Dedifferentiated amniotic fluid mesenchymal stem cell (primary cell): Measurements from ENCODE around the gene HERC3.

Source experiments
- DNase-seq: peaks from one replicate; pipeline ENCODE4 v3.0.0-alpha.2; 2016; ENCODE audit errors: extremely low spot score

The HERC3 gene

DNA sequence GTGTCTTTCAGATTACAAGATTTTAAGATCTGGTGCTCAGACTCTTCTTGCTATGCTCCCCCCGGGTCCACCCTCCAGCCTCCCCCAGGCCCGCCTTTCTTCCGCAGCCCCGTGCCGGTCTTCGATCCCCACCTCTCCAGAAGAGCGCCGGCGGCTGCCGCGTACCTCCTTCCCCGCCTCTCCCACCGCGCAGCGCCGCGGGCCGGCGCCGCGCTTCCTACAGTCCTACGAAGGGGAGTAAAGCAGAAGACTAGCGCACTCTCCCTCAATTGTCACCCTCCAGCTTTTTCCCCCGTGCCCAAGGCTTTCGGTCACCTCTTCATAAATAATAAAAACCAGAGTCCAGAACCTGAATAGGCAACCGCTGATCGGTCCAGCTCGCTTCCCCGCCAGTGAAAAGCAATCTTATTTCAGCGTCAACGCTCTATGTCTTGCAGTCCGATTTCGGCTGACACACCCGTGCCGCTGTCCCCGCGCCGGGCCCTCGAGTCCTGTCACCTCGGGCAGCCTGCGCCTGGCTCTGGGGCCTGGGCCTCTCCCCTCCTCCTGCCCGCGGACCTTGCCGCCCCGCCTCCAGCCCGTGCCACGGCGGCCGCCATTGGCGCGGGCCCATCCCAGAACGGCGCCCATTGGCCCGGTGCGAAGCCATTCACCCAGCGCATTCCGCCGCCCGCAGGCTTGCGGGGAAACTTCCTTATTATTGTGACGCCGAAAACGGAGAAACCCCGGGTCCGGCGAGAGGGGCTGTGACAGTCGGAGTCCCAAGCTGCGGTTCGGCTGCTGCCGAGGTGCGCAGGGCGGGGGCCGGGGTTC is at the start of gene HERC3:
Gene HERC3, plus strand, starts transcription at position 694 of the 813 bp plus-strand sequence. CDS start 13,344 bp downstream, outside the sequence.
- peak; percentile 79 for DNase-seq

DNA sequence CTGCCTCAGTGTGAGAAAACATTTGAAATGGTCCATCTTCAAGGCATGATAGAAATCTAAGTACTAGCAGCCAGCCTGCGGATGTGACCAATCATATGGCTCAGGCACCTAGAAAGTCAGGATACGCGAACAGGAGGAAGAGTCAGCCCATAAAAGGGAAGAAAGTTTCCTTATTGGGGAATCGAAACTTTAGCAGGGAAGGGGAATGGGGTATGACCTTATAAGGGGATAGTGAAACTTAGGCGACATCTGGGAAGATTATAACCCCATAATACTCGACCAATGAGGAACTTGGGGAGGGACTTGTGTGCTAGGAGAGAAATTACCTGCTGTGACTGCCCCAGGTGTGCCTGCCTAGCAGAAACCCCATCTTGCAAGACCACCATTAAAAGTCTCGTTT is 42.5 kb upstream of the HERC3 start:
- no peak for DNase-seq

DNA sequence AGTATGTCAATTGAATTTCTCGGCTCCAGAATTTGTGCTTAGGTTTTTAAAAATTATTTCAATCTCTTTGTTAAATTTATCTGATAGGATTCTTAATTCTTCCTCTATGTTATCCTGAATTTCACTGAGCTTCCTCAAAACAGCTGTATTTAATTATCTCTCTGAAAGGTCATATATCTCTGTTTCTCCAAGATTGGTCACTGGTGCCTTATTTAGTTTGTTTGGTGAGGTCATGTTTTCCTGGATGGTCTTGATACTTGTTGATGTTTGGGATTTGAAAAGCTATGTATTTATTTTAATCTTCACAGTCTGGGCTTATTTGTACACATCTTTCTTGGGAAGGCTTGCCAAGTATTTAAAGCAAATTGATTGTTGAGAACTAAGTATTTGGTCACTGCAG is 24.7 kb upstream of the HERC3 start:
- no peak for DNase-seq

DNA sequence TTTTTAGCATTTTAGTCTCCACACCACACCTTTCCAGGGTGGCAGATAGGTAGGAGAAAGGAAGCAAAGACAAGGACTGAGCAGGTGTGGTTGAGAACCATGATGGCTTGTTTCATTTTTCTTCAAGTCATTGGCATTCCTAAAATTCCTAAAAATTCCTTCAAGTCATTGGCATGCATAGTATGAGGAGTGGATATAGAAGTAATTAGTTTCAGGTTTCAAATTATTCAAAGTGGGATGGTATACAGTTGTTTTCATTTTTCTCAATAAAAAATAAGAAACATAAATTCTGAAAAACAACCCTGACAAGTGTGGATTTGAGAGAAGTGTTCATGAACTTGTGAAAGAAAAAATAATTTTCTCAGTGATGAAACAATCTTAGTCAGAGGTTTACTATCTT is 22.3 kb upstream of the HERC3 start:
- DNase-seq = peak; percentile 22

DNA sequence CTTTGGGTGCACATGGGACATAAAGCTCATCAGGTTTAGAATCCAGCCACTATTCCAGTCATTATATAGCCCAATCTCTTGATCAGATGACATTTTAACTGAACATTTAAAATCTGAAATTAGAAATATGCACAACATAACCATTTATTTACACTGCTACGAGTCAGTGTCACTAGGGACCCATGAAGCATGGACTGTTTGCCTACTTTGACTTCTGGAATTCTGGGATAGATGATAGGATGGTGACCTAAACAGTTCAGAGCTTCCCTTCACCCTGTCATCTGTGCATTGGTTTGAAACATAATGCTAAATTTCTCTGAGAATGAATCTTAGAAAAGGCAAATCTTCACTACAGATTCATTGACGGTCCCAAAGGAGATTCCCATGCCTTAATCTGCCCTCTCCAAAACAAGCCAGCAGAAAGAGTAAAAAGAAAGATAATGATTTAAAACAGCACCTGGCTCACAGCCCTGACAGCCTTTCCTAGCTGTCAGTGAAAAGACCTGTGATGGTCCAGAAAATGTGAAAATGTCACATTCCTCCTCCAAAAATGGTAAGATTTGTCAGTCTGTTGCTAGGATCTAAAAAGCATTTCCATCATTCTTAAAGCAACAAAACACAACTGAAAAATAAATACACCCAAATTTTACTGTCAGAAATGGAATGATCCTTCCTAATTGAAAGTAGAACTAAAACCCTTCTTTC is 18.9 kb upstream of the HERC3 start:
- no peak for DNase-seq

DNA sequence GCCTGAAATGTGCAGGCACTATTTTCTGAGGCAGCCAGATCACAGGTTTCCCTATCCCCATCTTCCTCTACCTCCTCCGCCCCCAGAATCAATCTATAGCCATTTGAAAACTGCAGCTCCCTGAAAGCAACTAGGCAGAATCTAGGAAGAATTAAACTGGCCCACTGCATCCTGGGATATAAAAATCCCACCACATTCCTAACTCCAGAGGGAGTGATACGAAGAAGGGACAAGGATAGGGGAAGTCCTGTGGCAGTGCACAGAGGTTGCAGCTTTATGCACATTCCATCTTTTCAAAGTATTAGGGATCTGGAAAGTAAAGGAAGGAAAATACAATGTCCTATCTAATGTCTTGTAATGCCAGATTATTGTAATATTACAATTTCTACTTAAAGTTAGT is 18.3 kb upstream of the HERC3 start:
- DNase-seq = no peak

DNA sequence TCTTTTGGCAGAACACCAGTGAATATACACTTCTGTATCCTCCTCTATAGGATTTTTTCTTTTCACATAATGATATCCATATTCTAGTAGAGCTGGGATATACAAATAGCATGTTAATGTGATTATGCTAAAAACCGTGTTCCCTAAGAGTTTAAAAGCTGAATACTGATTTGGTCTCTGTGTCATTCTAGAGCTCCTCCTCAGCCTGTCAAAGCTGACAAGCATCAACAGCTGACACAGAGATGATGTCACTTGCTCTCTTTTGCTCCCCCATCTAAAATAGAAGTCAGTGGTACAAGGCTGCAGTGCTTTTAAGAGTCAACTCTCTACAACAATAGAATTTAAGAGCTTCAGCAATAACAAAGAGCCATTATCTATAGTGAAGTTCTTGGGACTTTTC is 17.1 kb upstream of the HERC3 start:
- no peak for DNase-seq

DNA sequence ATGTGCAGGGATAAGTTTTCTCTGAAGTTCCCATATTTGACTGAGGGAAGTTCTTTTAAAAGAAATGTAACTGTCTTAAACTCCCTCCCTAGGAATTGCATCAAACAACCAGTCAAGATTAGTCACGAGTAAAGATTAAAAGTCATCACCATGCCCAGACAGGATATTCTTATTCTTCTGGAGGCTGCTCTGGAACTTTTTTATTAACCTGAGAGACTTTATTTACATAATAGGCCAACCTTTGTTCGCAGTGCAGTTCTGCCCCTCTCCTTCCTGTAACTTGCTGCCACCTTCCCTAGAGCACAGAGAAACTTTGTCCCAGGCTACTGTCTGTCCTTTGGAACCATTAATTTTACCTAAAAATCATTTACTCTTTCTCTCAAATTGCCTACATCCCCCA is 9.8 kb upstream of the HERC3 start:
- DNase-seq = no peak

DNA sequence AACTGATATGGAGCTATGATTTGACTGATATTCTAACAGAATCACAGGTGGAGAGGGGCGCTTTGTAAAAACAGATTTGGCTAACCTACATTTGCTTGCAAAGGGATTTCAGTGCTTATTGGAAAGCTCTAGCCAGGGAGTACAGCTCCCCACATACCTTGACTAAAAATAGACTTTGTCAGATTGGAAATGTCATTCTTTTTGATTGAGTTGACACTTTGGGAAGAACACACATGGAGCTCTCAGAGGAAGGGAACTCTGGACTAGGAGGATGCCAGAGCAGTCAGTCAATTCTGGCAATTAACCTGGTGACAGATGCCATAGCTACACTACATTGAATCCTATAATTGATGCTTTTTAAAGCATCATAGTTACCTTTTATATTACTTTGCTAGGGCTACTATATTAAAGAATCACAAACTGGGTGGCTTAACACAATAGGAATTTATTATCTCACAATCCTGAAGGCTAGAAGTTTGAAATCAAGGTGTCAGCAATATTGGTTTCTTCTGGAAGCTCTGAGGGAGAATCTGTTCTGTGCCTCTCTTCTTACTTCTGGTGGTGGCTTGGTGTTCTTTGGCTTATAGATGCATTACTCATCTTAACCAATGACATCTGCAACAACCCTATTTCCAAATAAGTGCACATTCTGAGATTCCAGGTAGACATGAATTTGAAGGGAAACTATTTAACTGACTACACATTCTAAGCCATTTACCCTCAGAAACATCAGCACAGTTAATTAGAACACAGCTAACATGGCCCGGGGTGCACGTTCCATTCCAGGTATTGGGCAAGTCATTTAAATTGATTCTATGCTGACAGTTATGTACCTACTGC is 8.4 kb upstream of the HERC3 start:
- no peak for DNase-seq

DNA sequence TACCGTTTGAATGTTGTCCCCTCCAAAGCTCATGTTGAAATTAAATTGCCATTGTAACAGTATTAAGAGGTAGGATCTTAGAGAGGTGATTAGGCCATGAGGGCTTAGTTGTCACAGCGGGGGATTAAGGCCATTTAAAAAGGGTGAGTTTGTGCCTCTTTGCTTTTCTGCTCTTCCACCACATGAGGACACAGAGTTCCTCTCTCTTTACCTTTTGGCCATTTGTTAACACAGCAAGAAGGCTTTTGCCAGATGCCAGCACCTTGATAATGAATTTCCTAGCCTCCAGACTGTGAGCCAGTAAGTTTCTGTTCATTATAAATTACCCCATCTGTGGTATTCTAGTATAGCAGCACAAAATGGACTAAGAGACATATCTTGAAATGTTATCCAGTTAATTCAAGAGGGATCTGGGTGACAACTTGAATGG is 7.8 kb upstream of the HERC3 start:
- no peak for DNase-seq

DNA sequence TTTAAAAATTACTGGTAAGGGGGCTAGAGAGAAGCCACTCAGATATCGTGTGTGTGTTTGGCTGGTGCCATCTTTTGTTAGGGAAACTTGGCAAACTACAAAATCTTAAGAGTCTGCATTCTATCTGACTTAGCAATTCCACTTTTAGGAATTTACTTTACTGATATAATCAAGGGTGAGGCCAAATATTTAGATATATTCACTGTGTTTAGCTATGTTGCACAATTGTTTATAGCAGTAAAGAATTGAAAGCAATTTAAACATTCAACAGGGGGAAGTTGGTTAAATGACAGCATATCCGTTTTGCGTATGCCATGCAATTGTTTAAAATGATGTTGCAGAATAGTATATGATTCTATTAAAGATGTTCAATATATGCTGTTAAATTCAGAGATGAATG is 6.4 kb upstream of the HERC3 start:
- peak; percentile 68 for DNase-seq

DNA sequence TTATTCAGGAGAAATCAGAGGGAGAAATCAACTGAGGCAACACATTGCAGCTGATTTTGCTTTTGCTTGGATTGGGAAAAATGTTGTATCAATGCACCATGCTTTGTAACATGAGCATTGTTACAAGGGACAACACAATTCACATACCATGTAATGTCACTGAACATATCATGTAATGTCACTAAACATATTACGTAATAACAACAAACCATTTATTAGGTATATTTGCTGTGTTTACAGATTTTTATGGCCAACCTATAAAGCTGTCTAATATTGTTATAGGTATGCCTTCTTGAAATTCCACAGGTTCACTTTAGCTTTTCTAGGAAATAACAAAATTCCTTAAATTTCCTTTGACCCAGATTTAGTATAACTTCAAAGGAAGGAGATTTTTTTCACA is 5.0 kb upstream of the HERC3 start:
- no peak for DNase-seq

DNA sequence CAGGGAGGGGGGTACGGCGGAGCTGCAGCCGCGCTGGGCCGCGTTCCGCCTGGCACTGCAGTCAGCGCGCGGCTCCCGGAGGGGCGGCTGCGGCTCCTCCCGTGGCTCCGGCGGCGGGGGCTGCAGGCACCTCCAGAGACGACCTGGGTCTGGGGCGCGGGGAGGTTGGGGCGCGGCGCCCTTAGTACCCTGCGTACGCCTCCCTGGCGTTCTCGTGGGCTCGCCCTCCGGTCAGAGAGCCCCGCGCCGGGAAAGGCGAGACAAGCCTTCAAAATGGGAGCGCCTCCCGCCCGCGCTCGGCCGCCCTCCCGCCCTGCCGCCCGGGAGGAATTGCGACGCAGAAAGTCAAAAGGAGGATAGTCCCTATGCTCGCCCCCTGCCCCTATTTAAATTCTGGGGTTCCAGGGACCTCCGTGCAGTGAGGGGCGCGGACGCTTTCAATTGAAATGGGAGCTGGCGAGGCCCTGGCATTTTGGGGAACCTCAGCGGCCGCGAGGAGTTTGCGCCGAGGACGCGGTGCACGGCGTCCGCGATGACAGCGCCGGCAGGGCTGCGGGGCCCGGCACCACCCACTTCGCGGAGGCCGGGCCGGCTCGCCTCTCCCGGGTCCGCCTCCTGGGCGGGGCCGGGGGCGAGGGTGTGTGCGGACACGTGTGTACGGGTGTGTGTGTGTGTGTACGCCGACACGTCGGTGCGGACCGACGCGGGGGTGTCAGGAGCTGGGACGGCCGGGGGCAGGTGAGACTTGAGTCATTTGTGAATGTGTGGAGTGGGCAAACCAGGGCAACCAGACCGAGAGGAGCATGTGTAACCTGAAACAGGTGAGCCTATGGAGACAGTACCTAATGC is 544 bp downstream of the HERC3 start:
- DNase-seq = peak; percentile 57

DNA sequence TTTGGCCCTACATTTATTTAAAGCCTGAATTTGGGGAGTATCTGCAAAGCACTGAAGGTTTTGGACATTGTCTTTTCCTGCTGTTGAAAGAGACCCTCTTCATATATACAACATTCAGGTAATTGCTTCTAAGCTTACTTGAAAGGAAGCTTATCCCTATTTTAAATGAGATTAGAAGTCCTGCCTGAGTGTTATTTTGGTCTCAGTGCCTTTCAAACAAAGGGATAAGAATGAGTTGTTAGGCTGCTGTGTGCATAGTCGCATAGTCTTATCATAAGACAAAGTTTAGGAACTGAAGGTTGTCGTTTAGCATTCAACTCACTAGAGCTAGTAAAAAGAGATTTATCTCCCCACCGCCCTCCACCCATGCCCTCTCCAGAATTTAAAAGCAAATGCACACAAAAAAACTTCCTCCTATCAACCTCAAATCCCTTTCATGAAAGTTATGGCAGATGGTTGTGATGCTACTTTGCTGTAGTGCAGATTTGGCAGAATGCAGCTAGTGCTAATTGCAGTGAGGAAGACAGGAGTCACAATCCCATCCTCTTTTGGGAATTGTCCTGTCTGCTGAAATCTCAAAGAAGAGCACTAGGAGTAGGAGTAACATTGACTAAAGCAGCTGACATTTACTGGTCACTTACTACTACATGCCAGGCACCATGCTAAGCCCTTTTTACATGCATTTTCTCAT is 5.8 kb downstream of the HERC3 start:
- DNase-seq = no peak

DNA sequence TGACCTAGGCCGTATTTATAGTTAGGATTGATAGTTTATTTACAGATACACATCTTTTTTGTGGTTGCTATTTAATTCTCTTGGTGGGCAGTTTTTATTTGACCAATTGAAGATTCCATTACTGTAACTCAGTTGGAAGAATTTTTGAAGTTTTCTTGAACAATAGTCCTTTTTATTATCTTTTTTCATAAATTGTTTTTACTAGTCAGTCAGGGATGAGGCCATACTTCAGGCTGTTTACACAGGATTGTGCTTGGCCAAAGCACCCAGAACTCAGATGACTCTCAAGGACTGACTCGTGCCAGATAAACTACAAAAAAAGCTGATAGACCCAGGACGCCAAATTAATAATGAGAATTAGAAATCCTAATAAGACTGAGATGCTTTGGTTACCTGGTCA is 7.0 kb downstream of the HERC3 start:
- no peak for DNase-seq

DNA sequence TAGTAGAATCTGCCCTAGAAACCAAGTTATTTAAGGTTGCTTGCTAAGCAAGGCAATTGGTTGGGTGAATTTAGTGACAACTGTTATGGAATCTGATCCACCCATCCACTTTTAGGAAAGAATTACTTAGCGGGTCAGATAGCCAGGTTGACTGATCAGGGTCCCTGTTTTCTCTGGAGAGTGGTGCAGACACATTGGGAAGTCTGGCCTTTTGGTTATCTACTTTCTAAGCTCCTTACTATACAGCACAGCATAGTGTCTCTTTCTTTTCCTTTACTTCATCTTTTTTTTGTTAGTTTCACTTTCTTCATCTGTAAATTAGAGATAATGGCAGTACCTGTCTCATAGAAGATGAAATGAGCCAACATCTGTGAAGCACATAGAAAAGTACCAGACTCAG is 7.4 kb downstream of the HERC3 start:
- no peak for DNase-seq

DNA sequence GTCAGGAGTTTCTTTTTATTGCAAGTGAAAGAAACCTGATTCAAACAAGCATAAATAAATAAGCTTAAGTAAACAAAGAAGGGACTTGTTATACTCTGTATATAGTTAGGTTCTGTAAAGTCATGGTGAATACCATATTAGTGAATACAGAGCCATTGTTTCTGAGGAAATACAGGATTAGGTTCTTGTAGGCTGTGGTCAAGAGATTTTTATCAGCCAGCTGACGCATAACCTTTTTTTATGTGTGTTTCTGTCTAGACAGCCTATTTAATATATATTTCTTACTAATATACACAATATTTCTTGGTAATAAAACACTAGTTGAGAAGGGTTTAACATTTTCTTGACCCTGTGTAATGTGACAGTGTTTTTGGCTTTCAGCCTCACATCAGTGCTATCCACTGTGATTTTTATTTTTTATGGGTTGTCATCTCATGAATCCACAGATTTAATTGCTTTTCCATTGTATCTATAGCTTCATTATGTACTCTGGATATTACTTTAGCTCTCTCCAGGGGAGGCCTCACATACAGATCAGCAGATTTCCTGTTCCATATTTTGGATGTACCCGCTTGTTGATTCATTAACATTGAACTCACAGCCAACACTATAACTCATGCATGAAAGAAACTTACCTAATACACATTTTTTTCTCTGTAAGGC is 8.0 kb downstream of the HERC3 start:
- peak; percentile 82 for DNase-seq

DNA sequence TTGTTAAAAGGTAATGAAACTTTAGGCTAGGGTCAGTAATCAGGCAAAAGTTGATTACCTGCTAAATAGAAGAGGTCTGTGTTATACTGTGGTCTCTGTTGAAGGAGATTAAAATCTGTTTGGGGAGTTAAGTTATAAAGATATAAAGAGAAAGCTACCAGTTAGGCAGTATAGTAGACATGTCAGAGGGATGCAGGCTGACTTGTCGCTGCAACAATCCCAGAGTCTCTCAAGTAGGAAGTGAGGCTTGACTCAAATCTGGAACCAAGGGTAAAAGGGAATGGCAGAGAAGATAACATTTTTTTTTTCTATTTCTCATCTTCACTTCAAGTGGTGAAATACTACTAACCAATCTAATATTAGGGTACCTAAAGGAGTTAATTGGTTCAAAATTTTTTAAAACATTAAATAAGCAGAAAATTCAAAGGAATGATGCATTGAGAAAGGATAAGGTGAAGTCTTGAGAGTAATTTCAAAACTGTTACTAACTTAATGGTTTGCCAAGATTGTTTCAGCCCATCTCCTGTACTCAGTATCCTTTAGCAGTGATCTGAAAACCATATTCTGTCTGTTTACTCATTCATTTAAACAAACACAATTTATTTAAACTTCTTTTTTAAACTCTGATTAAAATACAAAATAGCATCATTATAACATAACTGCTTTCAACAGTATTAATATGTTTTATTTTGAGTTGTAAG is 12.8 kb downstream of the HERC3 start:
- DNase-seq = no peak

DNA sequence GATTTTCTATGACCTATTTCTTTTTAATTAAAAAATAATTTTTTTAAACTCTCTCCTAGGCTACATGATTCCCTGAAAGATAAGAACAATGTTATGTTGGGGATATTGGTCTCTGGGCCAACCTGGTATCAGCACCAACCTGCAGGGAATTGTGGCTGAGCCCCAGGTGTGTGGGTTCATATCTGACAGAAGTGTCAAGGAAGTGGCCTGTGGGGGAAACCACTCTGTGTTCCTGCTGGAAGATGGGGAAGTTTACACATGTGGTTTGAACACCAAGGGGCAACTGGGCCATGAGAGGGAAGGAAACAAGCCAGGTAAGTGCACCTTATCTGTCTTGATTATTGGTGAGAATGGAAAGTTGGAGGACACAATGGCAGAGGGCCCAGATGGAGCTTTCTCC is 13.5 kb downstream of the HERC3 start:
- DNase-seq = no peak

DNA sequence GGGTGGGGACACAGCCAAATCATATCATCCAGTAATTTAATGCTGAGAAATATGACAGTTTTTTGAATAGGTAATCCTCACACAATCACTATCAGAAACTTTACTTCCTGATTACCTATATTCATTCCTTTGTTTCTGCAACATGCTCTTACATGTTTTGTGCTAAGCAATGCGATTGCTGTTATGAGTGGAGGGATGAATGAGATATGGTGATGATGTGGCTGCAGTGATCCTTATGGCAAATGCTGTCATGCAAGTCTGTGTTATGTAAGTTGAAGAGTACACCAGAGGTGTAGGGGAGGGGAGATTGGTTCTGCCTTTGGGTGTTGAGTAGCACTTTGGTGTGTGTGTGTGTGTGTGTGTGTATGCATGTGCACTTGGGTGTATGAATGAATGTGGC is 14.6 kb downstream of the HERC3 start:
- no peak for DNase-seq
